ENCODE results near the gene GABRG3.

DNA sequence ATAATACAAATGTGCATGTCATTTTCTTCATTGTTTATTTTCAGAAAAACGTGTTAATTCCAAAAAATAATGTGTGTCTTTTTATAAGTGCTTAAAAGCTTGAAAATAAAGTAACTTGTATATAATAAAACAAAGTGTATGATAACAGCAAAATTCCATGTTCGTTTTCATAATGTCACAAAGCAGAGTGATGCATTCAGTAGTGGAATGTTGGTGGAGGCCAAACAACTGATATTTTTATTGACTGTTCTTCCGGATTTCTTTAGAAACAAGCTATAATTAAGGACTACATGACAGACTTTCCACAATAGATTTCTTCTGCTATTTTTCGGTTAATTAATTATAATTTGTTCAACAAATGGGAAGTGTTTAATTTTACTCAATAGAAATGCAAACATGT, 412.7 kb downstream of the GABRG3 start:
- TF ChIP-seq, protein P1, sequence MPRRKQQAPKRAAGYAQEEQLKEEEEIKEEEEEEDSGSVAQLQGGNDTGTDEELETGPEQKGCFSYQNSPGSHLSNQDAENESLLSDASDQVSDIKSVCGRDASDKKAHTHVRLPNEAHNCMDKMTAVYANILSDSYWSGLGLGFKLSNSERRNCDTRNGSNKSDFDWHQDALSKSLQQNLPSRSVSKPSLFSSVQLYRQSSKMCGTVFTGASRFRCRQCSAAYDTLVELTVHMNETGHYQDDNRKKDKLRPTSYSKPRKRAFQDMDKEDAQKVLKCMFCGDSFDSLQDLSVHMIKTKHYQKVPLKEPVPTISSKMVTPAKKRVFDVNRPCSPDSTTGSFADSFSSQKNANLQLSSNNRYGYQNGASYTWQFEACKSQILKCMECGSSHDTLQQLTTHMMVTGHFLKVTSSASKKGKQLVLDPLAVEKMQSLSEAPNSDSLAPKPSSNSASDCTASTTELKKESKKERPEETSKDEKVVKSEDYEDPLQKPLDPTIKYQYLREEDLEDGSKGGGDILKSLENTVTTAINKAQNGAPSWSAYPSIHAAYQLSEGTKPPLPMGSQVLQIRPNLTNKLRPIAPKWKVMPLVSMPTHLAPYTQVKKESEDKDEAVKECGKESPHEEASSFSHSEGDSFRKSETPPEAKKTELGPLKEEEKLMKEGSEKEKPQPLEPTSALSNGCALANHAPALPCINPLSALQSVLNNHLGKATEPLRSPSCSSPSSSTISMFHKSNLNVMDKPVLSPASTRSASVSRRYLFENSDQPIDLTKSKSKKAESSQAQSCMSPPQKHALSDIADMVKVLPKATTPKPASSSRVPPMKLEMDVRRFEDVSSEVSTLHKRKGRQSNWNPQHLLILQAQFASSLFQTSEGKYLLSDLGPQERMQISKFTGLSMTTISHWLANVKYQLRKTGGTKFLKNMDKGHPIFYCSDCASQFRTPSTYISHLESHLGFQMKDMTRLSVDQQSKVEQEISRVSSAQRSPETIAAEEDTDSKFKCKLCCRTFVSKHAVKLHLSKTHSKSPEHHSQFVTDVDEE (CRISPR knock-in tag; IDR thresholded peaks at IDR 0.05) = no peak
- TF ChIP-seq ZFP3 (CRISPR knock-in tag; IDR thresholded peaks at IDR 0.05) (no peak), ZFP30 (CRISPR knock-in tag; IDR thresholded peaks at IDR 0.05) (no peak), RARB (CRISPR knock-in tag; IDR thresholded peaks at IDR 0.05) (no peak), ZNF565 (CRISPR knock-in tag; conservative IDR thresholded peaks at IDR 0.05; ENCODE audit: low read depth) (no peak), ARNTL (CRISPR knock-in tag; IDR thresholded peaks at IDR 0.05; ENCODE audit: borderline replicate concordance, low read depth) (no peak), ZNF8 (CRISPR knock-in tag; IDR thresholded peaks at IDR 0.05) (no peak), OSR1 (CRISPR knock-in tag; IDR thresholded peaks at IDR 0.05) (no peak), BACH2 (CRISPR knock-in tag; IDR thresholded peaks at IDR 0.05; ENCODE audit: borderline replicate concordance) (no peak), CSDC2 (CRISPR knock-in tag; IDR thresholded peaks at IDR 0.05) (no peak)
- TF ChIP-seq, protein P2, sequence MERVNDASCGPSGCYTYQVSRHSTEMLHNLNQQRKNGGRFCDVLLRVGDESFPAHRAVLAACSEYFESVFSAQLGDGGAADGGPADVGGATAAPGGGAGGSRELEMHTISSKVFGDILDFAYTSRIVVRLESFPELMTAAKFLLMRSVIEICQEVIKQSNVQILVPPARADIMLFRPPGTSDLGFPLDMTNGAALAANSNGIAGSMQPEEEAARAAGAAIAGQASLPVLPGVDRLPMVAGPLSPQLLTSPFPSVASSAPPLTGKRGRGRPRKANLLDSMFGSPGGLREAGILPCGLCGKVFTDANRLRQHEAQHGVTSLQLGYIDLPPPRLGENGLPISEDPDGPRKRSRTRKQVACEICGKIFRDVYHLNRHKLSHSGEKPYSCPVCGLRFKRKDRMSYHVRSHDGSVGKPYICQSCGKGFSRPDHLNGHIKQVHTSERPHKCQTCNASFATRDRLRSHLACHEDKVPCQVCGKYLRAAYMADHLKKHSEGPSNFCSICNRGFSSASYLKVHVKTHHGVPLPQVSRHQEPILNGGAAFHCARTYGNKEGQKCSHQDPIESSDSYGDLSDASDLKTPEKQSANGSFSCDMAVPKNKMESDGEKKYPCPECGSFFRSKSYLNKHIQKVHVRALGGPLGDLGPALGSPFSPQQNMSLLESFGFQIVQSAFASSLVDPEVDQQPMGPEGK (CRISPR knock-in tag; IDR thresholded peaks at IDR 0.05; ENCODE audit: borderline replicate concordance) = no peak
- TF ChIP-seq, protein P3, sequence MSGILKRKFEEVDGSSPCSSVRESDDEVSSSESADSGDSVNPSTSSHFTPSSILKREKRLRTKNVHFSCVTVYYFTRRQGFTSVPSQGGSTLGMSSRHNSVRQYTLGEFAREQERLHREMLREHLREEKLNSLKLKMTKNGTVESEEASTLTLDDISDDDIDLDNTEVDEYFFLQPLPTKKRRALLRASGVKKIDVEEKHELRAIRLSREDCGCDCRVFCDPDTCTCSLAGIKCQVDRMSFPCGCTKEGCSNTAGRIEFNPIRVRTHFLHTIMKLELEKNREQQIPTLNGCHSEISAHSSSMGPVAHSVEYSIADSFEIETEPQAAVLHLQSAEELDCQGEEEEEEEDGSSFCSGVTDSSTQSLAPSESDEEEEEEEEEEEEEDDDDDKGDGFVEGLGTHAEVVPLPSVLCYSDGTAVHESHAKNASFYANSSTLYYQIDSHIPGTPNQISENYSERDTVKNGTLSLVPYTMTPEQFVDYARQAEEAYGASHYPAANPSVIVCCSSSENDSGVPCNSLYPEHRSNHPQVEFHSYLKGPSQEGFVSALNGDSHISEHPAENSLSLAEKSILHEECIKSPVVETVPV (CRISPR knock-in tag; IDR thresholded peaks at IDR 0.05) = no peak

Data from SK-N-SH treated with all-trans-retinoic acid at 6 μM for 48 hours (cell line).